ENCODE results near the gene TRPV5.

Gene TRPV5

DNA sequence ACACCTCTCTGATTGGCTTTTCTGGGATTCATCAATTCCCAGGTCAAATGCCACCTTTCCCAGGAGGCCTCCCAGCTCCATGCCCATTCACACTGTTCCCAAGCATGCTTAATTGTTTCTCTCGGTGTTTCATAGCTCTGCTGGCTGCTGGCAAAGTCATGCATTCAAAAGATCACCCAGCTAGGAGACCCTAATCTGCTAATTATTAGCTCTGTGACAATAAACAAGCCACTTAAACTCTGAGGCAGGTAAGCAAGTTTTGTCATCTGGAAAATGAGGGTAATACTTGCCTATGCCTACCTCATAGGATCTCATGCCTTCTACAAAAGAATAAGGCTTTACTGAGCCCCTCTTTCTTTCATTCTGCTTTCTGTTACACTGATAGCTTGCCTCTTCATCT, 29.4 kb upstream of the TRPV5 start:
- TF ChIP-seq, protein P1, sequence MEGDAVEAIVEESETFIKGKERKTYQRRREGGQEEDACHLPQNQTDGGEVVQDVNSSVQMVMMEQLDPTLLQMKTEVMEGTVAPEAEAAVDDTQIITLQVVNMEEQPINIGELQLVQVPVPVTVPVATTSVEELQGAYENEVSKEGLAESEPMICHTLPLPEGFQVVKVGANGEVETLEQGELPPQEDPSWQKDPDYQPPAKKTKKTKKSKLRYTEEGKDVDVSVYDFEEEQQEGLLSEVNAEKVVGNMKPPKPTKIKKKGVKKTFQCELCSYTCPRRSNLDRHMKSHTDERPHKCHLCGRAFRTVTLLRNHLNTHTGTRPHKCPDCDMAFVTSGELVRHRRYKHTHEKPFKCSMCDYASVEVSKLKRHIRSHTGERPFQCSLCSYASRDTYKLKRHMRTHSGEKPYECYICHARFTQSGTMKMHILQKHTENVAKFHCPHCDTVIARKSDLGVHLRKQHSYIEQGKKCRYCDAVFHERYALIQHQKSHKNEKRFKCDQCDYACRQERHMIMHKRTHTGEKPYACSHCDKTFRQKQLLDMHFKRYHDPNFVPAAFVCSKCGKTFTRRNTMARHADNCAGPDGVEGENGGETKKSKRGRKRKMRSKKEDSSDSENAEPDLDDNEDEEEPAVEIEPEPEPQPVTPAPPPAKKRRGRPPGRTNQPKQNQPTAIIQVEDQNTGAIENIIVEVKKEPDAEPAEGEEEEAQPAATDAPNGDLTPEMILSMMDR (conservative IDR thresholded peaks at IDR 0.05; ENCODE audit: low read depth) = no peak
- no peak overlapping the region for H3K27ac ChIP-seq
- ChIA-PET CTCF (no interaction called here), POLR2A (ENCODE audit: low non-redundant PET) (no interaction called here)
- no peak for DNase-seq (ENCODE audit: low spot score)

DNA sequence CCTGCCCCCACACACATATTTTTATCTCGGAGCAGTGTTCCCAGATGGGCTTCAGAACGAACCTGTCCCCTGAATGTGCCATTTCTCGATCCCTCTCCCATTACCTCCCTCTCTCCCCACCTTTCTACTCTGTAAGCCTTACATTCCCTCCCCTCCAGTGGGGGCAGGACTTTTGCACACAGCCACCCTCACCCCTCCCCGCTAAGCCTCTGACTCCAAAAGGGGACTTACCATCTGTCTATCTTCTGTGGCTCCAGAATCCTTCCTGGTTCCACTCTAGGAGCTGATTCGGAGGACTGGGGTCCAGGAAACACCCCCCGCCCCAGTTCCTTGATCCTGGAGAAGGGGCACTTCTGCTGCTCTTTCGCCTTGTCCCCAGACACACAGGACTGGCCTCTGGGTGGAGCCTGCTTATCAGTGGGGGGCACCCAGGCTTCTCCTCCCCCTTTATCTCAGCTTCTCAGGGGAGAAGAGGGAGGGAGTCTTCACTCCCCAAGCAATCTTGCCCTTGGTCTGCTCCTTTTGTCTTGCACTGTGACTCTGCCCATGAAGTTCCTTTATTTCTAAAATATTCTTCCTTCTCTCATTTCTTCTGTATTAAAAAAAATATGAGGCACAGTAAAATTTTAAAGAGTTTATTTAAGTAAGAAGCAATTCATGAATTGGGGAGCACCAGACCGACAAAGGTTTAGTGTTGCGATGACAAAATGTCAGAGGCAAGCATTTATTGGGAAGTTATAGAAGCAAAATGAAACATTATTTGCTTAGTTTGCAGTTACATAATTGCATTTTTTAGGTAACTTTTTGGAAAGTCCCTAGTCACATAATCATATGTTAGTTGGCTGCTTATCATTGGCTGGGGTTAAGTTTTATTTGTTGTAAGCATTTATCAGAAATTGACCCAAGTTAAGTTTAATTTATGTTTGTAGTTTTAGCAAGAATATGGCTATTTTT, 28.7 kb upstream of the TRPV5 start, which contains the start of gene KEL:
Gene KEL, minus strand, starts transcription at position 391 of the 954 bp plus-strand sequence. Its CDS starts 157 bp downstream, at position 234.
- H3K27ac ChIP-seq = no peak within 1 kb of the TSS
- DNase-seq (ENCODE audit: low spot score) = no peak
- POLR2A ChIA-PET (ENCODE audit: low non-redundant PET) = no interaction called here
- TF ChIP-seq, protein P1 (conservative IDR thresholded peaks at IDR 0.05; ENCODE audit: low read depth) = no peak
- CTCF ChIA-PET = no interaction called here

DNA sequence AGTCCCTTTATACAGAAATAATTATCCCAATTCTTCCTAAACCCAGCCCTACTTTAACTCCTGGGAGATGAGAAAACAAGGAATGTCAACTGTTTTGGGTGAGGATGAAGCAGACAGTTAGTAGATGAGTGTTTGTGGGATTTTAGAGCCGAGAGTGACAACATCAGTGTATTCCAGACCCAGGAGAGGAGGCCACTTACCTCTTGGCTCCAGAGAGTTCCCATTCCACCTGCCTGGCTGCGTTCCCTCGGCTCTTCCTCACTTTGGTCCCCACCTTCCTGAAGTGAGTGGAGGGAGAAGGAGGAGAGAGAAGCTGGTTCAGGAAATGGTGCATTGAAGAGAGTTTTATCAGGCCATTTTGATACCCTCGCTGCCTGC, 28.0 kb upstream of the TRPV5 start:
- H3K27ac ChIP-seq = no peak overlapping the region
- ChIA-PET POLR2A (ENCODE audit: low non-redundant PET) (no interaction called here), CTCF (interaction anchor here (1.1 to 1.4 kb wide), 2 partner anchors 46 to 81 kb away, joined by 4 to 5 read pairs; no protein-coding TSS in a partner anchor)
- no peak for DNase-seq (ENCODE audit: low spot score)
- TF ChIP-seq, protein P1 (conservative IDR thresholded peaks at IDR 0.05; ENCODE audit: low read depth) = no peak

DNA sequence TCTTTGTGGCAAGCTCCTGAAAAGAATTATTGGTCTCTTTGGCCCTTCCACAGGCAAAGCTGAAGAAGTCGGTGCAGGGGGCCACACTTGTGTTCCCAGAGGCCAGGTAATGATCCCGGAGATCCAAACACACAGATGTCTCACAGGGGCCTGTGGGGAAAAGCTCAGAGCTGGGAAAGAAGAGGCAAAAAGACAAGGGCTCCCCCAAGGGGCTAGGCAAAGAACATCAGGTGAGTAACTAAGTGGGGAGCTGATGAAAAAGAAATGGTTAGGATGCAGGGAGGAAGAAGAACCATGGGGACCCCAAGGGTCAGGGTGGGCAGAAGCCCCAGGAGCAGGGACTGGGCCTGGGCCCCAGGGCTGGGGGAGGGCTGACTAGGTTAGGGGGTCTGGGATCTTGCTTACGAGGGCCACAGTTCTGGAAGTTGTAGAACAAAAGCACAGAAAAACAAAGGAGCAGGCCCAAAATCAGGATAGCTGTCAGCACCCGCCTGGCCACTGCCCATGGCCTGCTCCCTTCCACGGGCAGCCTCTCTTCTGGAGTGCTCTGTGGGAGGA, 27.5 kb upstream of the TRPV5 start:
- H3K27ac ChIP-seq = no peak overlapping the region
- TF ChIP-seq, protein P1 (conservative IDR thresholded peaks at IDR 0.05; ENCODE audit: low read depth) = no peak
- ChIA-PET CTCF (interaction anchor here (1.1 to 1.4 kb wide), 2 partner anchors 46 to 80 kb away, joined by 4 to 5 read pairs; no protein-coding TSS in a partner anchor), POLR2A (ENCODE audit: low non-redundant PET) (no interaction called here)
- DNase-seq (ENCODE audit: low spot score) = no peak

DNA sequence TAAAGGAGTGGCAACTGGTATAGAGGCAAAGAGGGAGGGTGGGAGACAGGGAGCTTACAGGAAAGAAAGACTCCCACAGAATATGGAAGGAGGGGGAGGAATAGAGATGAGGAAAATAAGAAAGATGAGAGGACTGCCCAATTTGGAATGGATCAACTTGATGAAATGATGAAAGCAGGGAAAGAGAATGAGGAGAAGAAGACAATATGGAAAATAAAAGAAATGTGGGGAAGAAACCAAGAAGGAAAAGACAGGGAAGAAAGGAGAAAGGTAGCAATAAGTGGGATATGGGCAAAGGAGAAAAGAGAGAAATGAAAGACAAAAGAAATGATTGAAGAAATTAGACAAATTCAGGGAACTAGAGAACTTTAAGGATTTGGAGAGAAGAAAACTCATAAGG, 25.7 kb upstream of the TRPV5 start:
- ChIA-PET POLR2A (ENCODE audit: low non-redundant PET) (no interaction called here), CTCF (no interaction called here)
- no peak for DNase-seq (ENCODE audit: low spot score)
- no peak overlapping the region for H3K27ac ChIP-seq
- TF ChIP-seq, protein P1 (conservative IDR thresholded peaks at IDR 0.05; ENCODE audit: low read depth) = no peak

DNA sequence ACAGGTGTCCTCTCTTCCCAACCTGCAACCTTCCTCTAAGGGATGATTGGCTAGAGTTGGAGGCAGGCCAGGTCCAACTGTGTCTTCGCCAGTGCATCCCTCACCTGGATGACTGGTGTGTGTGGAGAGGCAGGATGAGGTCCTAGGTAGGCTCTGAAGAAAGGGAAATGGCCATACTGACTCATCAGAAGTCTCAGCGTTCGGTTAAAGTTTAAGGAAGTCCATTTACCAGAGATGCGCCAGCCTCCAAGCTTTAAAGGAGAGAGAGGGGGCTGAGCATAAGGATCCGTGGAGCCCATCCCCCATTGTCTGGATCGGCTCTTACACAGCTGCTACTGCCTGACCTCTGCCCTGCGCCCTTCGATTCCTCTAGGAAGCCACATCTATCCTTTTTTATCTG, 24.2 kb upstream of the TRPV5 start:
- DNase-seq (ENCODE audit: low spot score) = no peak
- TF ChIP-seq, protein P1 (conservative IDR thresholded peaks at IDR 0.05; ENCODE audit: low read depth) = no peak
- H3K27ac ChIP-seq = no peak overlapping the region
- POLR2A ChIA-PET (ENCODE audit: low non-redundant PET) = no interaction called here
- CTCF ChIA-PET = no interaction called here
